HG02970 (cell line): ENCODE measurements around the gene MOCS1.

ENCODE experiments used
- ATAC-seq: cut with Tn5 transposase; IDR thresholded peaks from one replicate; pipeline ENCODE4 v1.9.1; 2021; ENCODE audit warnings: mild to moderate bottlenecking, moderate library complexity, moderate number of reproducible peaks; ENCODE audit not compliant: unreplicated experiment, low FRiP score

The MOCS1 gene

DNA sequence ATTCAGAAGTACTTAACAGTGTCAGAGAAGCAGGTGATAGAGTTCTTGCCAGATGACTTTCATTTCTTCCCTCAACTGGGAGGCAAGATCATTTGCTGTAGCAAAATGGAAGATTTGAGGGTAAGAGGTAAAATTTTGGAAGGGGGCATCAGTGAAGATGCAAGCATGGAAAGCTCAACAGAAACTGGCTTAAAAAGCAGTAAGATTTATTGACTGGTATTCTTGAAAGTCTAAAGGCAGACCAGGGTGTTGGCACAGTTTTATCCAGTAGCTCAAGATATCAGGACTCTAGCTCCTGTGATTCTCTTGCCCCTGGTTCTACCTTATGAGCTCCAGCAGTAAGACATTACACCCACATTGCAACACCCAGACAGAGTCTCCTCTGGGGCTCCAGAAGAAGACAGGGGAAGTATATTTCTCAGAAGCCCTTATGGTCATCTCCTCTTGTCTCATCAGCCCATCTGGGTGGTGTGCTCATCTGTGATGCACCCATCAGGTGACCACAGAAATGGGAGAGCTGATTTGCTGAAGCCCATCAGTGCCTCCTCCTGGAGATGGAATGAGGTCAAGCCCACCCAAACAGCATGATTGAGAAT is 16.0 kb upstream of the MOCS1 start:
- no peak for ATAC-seq

DNA sequence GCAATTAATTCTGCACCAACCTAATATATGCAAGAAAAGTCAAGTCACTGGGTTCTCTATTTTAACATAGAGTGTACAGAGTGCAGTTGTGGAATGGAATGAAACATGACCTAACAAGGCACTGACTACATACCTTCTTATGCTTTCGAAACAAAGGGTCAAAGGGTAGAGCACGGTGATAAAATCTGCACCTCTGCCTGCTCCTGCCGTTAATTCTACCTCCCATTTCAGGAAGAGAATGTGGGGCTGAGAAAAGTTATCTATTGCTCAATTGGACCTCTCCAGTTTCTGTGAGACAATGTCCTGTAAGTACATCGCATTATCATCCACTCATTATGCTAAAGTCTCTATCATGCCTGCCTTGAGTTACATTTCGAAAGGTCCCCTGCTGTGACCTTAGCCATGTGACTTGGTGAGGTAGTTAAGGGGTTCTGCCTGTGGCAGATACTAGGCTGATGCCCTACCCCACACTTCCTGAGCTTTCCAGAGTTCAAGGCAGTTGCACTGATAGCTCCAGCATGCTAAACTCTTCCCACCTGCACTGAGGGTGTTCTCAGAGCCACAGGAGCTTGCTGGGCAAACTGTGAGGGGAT is 14.0 kb upstream of the MOCS1 start:
- no peak for ATAC-seq

DNA sequence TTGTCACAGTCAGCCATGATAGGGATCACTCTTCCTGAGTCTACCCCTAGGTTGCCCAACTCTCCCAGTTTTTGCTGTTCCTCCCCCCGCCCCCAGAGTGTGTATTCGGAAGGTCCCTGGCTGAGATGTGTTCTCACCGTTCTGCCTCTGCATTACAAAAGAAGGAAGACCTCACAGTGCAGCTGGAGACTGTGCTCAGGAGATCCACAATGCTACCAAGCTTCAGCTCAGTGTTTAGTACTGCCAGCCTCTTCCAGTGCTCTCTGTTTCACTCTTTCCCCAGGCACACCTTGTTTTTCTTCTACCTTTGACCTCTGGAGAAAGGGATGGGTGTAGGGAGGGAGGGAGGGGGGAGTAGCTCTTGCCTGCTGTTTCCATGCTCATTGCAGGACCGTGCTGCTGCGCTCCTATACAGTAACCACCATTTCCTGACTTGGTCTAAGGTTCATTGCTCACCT is 13.4 kb upstream of the MOCS1 start:
- ATAC-seq = no peak

DNA sequence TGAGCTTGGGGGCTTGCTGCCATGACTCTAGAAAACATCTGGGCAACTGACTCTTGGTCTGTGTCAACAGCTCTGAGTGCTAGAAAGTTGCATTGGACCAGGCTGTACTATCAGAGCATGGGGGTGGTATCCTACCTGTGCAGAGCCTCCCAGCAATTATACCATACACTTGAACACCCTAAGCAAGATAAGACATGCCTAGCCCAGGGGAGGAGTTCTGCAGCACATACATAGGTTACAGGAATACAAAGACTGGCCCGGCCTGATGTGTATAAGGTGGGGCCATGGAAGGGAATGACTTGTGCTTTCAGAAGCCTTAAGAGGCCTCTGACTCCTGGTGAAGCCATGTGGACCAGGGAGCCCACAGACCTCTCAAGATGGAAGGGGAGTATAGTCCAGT is 11.4 kb upstream of the MOCS1 start:
- no peak for ATAC-seq

DNA sequence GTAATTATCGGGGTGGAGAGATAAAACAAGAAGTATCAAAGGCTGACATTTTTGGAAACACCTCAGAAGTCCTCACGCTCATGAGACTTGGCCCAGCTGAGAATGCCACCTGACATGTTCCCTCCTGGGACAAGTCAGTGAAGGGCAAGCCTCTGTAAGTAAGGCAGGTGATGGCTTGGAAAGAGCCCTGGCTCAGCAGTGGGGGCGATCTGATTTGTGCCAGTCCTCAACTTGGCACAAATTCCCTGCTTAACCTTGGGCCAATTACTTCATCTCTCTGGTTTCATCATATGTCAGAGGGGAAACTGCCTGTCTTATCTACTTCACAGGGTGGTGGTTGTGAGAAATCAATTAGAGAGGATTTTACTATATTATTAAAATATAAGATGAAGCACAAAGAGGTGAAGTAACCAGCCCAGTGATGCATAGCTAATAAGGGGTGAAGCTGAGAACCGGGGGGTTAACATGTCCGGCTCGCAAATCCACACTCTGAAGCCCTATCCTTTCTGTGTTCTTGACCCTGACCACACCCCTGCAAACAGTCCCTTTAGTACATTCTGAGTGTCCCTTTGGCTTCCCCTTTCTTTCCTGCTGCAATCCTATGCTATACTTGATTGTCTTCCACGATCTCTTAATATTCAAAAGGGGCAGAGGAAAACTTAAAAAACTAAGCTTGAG is 8.8 kb upstream of the MOCS1 start:
- ATAC-seq = no peak

DNA sequence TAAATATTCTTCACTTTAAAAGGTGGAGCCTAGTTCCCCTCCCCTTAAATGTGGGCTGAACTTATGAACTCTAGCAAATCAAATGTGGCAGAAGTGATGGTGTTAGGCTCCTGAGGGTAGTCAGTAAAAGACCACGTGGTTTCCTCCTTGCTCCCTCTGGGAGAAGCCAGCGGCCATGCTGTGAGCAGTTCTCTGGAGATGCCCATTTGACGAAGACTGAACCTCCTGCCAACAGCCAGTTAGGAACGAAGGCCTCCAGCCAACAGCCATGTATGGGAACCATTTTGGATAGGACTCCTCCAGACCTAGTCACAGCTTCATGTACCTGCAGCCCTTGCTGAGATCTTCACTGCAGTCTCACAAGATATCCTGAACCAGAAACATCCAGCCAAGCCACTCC is 7.6 kb upstream of the MOCS1 start:
- ATAC-seq = no peak

DNA sequence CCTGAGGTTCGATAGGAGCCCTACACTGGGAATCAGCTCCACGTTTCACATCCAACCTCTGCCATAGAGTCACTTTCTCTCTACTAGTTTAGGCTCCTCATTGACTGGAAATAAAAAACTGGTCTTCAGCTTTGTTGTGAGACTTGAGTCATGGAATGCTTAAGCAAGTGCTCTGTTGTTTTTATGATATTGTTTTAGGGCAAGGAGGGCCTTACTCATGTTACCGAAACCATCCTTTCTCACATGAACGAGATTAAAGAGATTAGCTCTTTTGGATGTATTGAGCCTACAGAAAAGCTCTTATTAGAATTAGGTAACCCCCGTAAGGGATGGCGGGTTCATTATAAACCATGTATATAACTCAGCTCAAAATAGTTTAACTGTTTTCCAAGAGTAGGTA is 6.9 kb upstream of the MOCS1 start:
- ATAC-seq = no peak

DNA sequence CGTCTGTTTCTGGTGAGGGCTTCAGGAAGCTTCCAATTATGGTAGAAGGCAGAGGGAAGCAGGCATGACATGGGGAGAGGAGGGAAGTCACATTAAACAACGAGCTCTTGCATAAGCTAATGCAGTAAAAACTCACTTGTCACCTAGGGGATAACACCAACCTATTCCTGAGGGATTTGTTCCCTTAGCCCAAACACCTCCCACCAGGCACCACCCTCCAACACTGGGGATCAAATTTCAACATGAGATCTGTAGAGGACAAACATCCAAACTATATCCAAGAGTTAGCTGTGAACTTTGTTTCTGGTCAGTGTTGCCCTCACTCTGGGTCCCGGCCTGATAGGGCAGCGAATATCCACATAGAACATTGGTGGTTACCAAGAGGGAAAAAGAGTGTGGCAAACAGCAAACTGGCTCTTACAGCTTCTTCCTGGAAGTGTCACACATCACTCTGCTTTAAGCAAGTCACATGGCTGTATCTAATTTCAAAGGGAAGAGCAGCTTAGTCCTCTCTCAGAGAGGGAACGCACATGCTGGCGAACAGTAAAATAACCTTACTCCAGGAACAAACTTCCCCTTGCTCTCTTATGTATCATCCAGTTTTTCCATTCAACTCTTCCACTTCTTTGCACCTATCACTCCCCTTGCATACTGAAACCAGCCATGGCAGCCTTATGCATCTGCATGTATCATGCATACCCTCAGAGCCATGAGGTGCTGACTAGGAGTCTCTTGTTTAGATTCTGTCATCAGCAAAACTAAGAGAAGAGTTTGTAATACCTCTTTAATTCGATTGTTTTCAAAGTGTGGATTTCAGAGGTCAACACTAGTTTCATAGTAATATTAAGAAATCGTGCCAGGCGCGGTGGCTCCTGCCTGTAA is 4.8 kb upstream of the MOCS1 start:
- ATAC-seq = no peak

DNA sequence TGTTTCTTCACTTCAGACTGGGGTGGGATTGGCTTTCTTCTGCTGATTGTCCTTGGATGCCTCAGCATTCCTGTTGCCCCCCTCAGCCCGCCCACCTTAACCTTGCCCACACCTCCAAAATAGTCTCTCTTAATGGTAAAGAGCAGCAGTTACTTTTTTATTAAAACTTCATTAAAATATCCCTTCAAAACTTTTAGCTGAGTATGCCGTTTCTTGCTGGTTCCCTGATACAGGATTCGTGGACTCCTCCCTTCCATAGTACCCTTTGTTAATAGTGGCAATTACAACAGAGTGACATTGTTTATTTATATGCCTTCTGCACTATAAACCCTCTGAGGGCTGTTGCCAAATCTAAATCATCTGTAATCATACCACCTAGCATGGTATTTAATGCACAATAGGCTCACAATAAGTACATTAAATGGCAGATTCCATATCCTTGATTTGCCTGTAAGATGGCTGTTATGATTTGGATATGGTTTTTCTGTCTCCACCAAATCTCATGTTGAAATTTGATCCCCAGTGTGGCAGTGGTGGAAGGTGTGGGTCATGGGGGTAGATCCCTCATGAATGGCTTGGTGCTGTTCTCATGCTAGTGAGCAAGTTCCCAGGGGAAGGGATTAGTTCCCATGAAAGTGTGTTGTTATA is 3.5 kb upstream of the MOCS1 start:
- ATAC-seq = no peak

DNA sequence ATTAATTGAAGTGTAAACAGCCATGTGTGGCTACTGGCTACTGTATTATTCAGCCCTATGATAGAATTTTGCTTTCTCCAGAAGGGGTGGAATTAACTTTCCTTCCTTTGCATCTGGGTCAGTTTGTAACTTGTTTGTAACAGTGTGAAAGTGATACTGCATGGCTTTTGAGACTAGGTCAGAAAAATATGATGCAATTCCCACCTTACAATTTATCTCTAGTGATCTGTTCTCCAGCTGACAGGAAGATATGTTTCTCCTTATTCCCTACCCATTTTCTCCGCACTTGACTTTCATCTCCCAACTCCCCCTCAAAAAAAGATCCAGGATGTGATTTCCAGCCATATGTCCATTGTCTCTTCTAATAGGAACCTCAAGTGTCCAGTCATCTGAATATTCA is 2.6 kb upstream of the MOCS1 start:
- no peak for ATAC-seq

DNA sequence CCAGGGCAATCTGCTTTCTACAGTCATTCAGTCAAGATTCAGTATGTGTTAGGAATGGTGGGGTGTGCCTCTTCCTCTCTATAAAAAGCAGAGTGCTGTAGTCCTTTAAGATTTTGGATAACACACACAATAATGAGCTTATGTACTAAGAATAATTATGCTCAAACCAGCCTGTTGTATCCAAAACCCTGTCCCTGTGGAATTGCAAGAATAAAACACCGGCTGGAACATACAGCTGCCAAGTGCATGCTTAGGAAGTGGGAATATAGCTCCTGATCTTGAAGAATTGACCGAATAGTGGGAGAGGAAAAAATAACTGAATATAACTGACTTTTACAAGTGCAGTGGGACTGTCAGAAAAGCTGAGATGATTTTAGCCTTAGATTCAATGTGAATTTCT is 979 bp upstream of the MOCS1 start:
- no peak for ATAC-seq

DNA sequence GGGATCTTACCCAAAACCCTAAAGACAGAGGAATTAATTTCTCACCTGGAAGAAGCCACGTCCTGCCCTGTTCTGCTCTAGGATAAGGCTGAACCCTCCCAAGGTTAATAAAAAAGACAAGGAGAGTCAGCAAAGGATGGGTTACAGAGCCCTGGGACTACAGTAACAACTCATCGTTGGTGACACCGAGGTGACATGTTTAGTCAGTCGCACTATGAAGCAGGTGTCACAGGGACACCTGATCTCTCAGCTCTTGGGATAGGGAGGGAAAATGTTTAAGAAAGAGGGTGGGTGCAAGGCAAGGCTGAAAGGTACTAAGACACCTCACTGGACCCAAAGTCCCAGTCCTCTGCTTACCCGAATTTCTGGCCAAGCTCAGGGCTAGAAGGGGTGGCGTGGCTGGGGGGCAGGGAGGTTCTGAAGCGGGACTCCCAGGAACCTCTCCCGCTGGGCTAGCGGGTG is 562 bp downstream of the MOCS1 start:
- no peak for ATAC-seq

DNA sequence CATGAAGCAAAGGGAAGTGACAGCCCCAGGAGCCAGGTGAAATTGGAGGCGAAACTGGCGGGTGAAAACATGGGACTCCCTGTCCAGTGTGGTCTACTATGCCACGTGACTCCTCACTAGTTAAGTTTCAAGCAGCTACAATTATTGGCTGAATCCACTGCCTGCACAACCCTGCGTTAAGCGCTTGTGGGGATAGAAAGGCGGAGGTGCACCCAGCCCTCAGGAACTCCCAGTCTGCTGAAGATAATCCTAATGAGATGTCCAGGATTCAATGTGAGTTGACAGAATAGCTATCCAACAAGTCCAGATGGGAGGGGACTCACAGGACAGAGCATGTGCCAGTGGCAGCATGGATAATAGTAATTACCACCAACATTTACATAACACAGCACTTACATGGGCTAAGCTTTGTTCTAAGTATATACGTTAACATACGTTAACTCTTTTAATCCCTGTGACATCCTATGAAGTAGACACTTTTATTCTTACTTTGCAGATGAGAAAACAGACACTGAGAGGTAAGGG is 1.8 kb downstream of the MOCS1 start:
- ATAC-seq = no peak

DNA sequence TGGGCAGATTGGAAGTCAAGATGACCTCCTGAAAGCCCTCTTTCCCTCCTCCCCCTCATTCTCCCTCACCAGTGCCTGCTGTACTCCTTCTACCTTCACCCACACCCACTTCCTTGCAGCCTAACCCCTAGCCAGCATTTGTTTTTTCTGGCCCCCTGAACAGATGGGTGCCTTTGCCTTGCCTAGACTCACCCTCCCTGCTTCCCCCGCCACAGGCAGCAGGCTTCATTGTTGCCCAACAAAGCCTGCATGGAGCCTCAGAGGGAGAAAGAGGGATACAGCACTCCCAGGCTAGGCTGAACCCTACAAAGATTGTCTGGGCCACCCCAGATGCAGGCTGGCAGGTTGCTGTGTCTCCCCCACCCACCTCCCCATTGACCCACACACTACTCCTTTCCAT is 2.7 kb downstream of the MOCS1 start:
- no peak for ATAC-seq

DNA sequence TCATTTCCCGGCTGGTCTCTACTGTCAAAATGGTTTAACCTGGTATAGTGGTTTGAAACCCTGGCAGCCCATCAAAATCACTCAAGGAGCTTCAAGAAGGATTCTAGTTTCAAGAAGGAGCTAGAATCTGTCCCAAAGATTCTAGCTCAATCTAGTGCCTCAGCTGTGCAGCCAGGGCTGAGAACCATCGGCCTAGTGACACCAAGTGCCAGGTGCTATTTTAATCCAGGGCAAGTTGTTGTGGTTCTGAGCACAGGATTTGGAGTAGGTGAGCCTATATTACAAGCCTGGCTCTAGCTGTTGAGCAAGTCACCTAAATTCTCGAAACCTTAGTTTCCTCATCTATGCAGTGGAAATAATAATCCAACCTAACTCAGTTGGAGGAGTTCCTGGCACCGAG is 3.7 kb downstream of the MOCS1 start:
- ATAC-seq = no peak

DNA sequence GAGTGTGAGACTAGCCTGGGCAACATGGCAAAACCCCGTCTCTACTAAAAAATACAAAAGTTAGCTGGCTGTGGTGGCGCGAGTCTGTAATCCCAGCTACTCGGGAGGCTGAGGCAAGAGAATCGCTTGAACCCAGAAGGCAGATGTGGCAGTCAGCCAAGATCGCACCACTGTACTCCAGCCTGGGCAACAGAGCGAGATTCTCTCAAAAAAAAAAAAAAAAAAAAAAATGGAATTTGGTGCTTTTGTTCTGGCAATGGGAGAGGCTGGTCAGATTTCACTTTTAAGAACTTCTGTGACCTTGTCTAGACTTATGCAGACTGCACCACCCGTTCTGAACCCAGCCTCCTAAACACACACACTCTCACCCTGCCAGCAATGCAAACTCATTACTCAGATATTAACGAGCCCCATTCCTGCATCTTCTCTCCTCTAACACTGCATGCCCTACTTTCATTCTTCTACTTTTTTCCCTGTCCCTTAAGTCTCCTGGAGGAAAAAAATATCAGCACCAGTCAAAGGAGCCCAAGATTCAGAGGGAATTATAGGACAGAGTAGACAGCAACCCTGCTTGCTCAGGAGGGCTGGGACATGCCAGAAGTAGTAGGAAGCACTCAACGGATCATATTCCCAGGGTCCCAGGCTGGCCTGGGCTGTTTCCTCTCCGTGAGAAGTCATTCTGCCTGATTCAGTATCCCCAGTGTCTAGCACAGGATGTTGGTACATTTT is 4.4 kb downstream of the MOCS1 start:
- ATAC-seq = no peak

DNA sequence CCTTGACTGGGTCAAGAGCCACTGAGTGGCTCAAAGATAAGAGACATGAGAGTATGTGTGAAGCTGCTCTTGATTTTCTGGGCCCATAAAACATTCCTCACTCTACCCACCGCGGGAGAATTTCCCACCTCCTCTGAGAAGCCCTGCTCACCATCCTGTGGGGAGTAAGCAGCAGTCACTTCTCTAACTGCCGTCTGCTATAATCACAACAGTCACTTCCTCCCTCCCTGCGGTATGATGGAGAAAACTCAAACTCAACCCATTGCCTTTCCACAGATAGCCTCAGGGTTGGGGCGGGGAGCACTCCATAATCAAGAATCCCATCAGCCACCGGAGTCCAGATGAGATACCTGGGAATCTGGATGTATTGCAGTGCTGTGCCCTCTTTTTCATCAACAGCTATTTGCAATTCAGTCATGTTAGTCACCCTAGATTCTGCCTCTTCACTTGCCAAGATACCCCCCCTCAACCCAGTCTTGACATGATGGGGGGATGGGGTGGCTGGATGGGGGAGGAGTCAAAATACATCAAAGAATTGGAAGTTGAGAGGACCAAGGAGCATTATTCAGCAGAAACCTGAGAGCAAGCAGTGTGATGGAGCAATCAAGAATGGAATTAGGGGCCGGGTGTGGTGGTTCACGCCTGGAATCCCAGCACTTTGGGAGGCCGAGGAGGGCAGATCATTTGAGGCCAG is 5.1 kb downstream of the MOCS1 start:
- ATAC-seq = no peak

DNA sequence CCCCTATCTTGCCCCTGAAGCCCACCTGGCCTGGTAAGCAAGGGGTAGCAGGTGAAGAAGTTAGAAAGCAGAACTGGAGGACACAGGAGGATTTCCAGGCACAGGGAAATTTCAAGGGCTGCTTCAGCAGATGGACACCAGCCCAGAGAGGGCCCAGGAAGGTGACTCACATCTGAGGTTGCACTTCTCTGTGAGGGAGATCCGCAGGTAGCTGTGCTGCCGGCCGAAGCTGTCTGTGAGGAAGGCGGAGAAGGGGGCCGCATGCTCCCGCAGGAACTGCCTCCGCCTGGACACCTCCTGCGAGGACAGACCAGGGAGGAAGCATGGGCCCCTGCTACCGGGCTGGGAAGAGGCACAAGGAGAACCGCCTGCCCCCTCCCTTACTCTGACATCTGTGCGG is 7.1 kb downstream of the MOCS1 start:
- ATAC-seq = no peak

DNA sequence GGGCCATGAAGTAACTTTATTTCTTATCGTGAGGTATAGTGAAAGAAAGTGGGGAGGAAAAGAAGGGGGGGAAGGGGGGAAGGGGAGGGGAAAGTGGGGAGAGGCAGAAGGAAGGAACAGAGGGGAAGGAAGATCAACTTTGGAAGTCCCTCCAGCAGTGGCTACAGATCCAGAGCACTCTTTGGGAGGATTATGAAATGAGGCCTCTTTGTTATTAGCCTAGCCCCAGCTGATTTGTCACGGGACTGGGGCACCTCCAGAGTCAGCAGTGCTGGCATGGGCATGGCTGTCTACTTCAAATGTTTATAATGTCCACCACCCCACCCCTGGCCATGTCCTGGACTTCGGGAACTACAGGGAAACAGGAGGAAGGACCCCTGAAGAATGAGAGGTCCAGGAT is 7.6 kb downstream of the MOCS1 start:
- no peak for ATAC-seq
